GM21786 (cell line): ENCODE data around the gene TPSB2.
"Not testable (repeated sequence)": the region's sequence is repeated elsewhere in the genome, so short reads cannot be mapped to it uniquely, and the experiment has no call there.

Experiments used
- ATAC-seq: cut with Tn5 transposase; IDR thresholded peaks from one replicate; pipeline ENCODE4 v1.9.1; 2021; ENCODE audit not compliant: unreplicated experiment

Gene TPSB2

DNA sequence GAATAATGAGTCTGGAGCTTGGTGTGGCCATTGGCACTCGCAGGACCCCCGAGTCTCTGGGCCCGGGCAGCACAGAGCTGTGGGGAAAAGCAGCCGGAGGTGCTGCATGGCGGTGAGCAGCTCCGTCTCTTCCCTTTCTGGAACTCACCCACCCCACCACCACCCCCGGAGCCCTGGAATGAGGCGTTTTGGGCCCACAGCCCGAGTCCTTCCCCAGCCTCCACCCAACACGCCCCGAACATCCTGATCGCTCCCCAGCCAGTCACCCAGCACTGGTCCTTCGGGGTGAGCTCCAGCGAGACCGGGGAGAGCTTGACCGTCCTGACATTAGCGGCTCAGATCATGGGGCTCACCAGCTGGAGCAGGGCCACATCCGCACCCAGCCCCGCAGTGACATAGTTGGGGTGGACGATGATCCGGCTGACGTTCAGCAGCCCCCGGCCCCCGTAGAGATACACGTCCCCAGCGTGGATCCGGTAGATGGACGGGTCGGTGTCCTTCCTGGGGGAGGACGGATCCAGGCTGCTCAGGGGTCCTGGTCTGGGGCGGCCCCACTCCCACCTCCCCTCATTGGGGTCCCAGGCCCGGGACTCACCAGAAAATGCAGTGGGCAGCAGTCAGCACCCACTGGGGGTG, 32.3 kb upstream of the TPSB2 start:
- no peak for ATAC-seq

DNA sequence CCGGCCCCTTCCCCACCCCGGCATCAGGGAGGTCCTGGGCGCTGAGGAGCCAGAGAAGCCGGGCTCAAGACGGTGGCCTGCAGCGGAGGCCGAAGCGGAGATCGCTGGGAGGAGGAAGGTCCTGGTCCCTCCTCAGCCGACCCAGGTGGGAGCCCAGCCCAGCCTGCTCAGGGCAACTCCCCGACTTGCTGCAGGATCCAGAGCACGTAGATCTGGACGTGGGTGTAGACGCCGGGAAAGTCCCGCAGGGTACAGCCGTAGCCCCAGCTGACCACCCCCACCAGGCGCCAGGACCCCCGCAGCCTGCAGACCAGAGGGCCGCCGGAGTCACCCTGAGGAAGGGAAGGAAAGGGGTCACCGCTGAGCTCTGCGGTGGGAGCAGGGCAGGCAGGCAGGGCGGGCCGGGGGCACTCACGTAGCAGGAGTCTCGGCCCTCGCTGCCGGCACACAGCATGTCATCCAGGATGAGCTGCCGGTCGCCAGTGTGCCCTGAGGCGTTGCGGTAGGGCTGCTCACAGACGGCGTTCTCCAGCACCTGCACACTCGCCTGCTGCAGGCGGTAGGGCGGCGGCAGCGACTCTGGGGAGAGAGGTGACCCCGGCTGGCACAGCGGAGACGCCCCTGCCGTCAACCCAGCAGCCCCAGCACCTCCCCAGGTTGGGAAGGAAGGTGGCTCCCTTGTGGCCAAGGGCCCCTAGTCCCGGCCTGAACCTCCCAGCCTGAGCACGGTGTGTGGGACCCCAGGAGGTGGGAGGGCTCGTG, 31.3 kb upstream of the TPSB2 start:
- no peak for ATAC-seq

DNA sequence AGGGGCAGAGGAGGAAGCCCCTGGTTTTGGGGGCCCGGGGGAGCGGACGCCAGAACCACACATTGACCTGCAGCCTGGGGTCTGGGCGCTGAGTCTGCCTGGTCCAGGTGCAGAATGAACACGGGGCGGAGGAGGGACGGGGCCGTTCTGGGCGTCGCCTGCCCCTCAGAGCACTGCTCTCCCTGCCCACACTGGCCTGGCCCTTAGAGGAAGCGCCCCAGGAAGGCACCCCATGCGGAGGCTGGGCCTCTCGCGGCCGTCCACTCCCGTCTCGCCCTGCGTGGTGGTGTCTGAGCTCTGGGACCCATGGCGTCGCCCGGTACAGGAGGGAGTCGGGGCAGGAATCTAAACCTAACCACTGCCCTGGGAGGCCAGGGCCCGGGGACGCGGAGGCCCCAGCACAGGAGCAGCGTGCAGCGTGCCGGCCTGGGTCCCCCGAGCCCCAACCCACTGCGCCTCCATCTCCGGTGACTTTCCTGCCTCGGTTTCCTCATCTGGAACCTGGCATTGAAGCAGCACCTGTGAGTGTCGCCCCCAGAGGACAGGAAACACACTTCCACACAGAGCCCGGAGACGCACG, 30.2 kb upstream of the TPSB2 start:
- no peak for ATAC-seq

DNA sequence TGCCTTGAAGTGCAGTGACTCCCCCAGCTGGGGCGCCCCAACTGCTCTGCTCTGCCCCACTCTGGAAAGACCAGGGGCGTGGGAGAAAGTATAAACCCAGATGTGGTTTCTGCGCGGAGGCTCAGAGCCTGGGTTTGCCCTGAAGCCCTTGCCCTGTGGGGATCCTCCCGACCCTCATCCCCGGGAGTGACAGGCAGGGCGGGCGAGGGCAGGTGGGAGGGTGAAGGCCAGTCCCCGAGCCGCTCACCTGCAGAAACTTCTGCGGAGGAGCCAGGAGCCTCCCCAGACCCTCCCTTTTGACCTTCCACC, 29.7 kb upstream of the TPSB2 start:
- no peak for ATAC-seq

DNA sequence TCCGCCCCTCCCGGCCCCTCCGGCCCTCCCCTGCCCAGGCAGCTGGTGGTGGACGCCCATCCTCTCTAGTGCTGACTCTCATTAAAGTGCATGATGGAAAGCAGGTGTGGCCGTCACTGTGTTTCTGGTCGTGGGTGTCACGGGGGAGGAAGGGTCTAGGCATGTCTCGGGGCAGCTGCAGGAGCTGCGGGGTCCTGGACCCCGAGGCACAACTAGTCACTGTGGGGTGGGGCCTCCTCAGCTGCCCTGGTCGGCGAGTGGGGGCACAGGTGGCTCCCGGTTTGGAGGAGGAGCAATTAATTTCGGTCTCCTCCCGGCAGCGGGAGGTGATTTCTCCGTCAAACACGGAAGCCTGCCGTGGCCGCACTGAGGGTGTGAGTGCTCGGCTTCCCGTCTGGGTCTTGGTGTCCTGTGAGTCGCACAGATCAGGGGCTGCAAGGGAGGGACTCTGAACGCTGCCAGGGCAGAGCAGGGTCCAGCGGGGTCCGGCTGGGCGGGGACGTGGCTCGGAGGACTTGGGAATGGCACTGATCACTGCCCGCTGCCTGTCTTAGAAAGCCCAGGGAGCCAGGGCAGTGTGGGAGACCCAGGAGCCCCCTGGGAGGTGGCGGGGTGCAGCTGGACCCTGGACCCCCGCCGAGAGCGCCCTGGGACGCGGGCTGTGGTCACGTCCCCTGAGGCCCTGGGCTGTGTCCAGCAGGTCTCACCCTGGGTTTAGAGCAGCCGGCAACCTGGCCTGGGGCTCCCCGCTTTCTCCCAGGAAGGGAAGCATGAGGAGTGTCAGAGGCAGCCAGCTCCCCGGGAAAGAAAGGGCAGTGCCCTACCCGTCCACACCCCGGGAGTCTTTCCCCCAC, 29.1 kb upstream of the TPSB2 start:
- no peak for ATAC-seq

DNA sequence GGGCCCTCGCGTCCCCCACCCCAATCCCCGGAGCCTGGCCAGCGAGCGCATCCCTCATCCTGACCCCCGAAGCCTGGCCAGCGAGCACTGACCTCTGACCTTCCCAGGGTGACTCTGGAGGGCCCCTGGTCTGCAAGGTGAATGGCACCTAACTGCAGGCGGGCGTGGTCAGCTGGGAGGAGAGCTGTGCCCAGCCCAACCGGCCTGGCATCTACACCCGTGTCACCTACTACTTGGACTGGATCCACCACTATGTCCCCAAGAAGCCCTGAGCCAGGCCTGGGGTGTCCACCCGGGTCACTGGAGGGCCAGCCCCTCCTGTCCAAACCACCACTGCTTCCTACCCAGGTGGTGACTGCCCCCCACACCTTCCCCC, 28.2 kb upstream of the TPSB2 start:
- ATAC-seq, result no peak

DNA sequence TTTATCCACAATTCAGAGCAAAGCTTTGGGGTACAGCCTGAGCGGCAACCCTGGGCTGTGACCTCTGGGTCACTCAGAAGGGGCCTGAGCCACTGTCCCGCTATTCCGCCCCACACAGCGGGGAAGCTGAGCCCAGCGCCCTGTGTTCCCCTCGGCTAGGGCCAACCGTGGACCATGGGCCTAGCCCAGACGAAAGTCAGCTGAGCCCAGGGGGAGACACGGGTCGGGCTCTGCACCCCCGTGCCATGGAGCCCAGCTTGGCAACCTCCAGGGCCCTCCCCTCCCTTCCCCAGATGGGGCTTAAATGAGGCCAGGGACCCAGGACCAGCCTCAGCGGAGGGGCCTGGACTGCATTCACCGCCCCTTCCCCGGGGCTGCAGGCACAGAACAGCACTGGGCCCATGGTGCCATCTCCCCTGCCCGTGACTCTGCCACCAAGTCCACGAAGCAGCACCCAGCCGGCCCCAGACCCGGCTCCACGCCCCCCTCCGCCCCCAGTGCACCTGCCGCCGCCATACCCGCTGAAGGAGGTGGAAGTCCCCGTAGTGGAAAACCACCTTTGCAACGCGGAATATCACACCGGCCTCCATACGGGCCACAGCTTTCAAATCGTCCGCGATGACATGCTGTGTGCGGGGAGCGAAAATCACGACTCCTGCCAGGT, 27.7 kb upstream of the TPSB2 start:
- ATAC-seq, result no peak

DNA sequence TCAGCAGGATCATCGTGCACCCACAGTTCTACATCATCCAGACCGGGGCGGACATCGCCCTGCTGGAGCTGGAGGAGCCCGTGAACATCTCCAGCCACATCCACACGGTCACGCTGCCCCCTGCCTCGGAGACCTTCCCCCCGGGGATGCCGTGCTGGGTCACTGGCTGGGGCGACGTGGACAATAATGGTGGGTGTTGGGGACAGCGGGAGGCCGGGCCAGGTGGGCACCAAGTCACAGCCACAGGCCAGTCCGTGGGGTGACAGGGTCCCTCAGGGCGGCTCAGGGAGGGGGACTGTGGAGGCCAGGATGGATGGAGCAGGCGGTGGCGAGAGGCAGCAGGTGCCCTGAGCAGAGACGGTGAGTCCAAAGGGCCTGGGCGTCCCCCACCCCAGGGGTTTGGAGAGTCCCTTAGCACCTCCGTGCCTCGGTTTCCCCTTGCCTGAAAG, 26.9 kb upstream of the TPSB2 start:
- ATAC-seq, result no peak

DNA sequence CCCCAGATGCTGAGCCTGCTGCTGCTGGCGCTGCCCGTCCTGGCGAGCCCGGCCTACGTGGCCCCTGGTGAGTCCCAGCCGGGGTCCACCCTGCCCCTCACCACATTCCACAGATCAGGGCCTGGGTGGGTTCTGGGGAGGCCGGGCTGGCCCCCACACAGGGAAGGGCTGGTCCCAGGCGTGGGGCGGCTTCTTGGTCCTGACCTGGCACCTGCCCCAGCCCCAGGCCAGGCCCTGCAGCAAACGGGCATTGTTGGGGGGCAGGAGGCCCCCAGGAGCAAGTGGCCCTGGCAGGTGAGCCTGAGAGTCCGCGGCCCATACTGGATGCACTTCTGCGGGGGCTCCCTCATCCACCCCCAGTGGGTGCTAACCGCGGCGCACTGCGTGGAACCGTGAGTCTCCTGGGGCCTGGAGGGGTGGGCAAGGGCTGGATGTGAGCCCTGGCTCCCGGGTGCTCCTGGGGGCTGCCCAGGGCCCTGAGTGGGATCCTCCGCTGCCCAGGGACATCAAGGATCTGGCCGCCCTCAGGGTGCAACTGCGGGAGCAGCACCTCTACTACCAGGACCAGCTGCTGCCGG, 26.4 kb upstream of the TPSB2 start:
- ATAC-seq, result not testable (repeated sequence)

DNA sequence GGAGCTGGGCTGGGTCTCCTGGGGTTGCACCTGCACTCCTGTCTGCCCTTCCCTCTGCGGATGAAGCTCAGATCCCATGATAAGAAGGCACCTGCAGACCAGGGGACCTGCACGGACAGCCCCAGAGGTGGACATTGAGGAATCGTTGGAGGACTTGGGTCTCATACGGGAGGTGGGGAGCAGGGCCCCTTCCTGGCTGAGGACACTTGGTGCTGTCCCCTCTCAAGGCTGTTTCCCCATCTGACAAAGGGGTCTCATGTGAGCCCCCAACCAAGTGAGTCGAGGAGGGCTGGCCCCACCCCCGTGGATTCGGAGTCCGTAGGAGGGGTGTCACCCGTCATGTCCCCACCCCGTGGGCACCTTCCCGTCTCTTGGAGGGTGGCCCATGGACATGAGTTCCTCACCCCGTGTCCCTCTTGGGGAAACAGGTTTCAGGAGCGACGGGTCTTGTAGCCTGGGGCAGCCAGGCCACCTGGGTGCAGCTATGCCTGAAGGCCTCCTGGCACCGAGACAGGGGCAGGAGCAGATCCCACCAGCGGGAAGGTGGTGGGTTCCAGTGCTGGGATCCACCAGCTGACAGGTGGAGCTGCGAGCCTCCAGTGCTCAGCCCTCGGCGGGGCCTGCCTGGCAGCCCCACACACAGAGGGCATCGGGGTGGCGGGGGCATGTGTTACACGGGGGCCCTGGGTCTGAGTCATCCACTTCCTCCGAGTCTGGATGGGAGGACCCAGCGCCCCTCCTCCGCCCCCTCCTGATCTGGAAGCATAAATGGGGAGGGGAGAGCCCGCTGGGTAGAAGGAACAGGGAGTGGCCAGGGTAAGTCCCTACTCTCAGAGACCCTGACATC, 25.5 kb upstream of the TPSB2 start, which contains the start of gene TPSD1:
TSS of gene TPSD1 (plus strand) at position 794 of the 847 bp plus-strand sequence. CDS start 212 bp downstream, outside the sequence.
- not testable (repeated sequence) for ATAC-seq

DNA sequence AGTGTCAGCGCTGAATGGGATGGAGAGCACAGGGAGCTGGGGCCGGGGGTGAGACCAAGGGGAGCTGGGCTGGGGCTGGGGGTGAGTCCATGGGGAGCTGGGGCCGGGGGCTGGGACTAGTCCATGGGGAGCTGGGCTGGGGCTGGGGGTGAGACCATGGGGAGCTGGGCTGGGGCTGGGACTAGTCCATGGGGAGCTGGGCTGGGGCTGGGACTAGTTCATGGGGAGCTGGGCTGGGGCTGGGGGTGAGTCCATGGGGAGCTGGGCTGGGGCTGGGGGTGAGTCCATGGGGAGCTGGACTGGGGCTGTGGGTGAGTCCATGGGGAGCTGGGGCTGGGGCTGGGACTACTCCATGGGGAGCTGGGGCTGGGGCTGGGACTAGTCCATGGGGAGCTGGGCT, 24.8 kb upstream of the TPSB2 start:
- ATAC-seq, result not testable (repeated sequence)

DNA sequence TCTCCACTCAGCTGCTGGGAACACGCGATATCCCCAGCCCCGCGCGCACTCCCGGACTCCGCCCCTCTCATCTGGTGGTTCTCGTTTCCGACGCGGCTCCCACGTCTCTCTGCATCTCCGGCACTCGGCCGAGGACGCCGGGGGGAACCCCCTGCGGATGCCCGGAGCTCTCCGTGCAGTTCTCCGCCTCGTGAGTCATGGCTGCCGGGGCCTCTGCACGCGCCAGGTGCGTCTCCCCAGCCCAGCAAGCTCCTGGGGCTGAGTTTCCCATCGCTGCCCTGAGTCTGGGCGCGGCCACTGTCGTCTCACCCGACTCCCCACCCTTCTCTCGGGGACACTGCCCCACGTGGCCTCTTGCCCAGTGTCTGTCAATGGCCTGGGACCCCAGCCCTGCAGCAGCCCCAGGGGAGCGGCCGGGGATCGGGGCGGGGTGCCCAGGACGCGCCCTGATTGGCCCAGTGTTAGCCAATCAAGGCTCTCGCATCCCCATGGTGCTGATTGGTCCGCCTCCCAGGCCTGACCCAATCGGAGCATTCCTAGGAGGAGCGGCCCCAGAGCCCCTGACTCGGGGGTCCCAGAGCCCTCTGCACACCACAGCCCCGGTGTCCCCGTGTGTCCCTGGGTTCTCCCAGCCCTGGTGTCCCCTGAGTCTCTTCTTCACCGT, 23.8 kb upstream of the TPSB2 start:
- not testable (repeated sequence) for ATAC-seq

DNA sequence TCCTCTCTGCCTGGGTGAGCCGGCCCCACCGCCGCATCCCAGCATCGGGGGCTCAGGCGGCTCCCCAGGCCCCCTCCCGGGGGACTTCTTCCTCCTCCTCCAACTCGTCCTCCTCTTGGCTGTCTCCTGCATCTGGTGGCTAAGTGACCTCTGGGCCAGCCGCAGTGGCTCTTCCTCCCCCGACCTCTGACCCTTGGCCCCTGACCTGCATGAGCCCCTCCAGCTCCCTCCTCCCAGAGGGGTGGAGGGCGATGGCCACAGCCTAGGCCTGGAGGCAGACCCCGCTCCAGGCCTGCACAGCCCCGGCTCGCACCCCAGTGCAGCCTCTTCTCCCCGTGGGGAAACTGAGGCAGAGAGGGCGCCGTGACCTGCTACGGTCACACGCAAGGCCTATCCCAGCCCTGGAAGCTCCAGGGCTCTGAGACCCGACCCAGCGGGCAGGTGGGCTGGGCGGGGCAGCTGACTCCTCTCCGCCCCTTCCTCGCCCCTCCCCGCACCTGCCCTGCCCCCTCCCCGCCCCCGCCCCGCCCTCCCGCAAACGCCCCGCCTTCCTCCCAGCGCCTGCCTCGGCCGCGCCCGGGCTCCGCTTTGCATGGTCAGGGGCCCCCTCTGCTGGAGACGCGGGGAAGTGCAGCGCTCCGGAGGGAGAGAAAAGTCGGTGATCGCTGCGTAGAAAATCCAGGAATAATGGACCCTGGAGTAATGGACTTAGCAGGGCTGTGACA, 19.2 kb upstream of the TPSB2 start:
- ATAC-seq, result not testable (repeated sequence)

DNA sequence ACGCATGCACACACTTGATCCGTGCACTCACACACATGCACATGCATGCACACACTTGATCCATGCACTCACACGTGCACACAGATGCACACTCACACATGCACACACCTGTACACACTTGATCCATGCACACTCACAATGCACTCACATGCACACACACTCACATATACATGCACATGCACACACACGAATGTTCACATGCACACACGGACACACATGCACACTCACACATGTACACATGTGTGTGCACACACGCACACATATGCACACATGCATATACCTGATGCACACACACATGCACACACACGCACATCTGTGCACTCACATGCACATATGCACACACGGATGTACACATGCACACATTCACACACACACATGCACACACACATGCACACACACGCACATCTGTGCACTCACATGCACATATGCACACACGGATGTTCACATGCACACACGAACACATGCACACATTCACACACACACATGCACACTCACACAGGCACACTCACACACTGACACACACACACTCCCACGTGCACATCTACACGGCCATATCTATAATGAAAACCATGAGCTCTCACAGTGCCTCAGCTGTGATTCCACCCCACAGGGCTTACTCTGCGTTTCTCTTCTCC, 18.0 kb upstream of the TPSB2 start:
- ATAC-seq, result not testable (repeated sequence)

DNA sequence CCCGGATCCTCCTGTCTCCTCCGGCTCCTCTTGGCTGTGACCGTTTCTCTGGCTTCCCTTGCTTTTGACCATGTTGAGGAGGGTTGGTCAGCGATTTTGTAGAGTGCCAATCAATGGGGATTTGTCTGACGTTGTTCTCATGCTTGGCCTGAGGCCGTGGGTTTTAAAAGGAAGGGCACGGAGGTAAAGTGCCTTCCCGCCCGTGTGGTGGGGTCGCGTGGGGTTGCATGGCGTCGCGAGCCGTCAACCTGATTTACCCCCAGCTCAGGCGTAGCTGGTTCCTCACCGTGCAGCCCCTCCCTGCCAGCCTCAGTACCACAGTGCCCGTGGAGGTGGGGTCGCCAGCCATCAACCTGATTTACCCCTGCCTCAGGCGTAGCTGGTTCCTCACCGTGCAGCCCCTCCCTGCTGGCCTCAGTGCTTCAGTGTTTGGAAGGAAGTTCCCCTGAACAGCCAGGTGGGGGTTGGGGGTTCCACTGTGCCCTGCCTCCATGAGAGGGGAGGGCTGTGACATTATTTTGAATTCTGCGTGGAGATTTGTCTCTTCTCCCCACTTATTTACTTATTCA, 15.6 kb upstream of the TPSB2 start:
- no peak for ATAC-seq

DNA sequence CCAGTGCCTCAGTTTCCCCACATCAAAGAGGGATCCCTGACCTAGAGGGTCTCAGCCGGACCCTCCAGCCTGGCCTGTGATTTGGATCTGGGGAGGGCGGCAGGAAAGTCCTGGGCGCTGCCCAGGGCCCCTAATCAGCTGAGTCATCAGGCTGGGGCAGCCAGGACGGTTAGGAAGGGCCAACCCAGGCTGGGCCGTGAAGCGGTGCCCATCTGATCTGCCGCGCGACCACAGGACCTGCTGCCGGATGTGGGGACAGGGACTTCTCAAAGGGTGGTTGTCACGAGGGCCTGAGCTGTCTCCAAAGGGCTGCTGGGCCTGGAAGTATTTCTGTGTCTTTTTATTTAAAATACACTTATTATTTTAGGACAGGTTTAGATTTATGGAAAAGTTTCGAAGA, 14.9 kb upstream of the TPSB2 start:
- ATAC-seq, result no peak
